Measurements from ENCODE around the gene TREML2.

TREML2 gene

DNA sequence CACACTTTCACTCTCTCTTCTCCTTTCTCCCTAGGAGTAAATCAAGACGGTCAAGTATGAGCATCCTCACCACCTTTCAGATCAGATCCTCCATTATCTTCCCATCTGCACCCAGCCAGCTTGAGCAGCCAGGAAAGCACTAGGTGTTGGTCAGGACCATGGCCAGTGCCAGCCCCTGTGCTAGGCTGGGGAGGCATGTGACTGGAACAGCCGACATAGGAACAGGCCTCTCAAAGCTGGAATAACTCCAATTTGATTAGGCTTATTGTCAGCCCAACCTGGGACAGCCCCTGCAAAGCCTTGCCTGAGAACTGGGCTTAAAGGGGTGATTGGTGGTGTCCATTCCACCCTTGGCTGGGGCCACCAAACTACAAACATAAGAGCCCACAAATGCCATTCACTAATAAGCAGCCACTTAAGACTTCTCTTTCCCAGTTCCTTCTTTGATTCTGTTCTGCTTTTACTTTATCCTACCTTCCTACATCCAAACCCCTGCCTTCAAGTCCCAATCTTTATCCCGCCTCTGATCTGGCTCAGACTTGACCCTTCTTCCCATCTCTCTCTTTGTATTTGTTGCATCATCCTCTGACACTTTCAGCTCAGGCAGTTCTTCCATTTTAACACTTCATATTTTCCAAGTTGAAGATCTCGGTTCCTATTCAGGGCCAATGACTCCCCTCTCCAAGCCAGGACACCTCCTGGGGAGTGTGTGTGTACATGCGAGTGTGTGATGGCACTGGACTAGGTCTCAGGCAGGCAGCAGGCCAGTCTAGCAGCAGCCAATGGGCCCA lies 33.6 kb downstream of the TREML2 start (continued):
- TF ChIP-seq, protein P1, sequence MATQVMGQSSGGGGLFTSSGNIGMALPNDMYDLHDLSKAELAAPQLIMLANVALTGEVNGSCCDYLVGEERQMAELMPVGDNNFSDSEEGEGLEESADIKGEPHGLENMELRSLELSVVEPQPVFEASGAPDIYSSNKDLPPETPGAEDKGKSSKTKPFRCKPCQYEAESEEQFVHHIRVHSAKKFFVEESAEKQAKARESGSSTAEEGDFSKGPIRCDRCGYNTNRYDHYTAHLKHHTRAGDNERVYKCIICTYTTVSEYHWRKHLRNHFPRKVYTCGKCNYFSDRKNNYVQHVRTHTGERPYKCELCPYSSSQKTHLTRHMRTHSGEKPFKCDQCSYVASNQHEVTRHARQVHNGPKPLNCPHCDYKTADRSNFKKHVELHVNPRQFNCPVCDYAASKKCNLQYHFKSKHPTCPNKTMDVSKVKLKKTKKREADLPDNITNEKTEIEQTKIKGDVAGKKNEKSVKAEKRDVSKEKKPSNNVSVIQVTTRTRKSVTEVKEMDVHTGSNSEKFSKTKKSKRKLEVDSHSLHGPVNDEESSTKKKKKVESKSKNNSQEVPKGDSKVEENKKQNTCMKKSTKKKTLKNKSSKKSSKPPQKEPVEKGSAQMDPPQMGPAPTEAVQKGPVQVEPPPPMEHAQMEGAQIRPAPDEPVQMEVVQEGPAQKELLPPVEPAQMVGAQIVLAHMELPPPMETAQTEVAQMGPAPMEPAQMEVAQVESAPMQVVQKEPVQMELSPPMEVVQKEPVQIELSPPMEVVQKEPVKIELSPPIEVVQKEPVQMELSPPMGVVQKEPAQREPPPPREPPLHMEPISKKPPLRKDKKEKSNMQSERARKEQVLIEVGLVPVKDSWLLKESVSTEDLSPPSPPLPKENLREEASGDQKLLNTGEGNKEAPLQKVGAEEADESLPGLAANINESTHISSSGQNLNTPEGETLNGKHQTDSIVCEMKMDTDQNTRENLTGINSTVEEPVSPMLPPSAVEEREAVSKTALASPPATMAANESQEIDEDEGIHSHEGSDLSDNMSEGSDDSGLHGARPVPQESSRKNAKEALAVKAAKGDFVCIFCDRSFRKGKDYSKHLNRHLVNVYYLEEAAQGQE (tag by site-specific recombination; IDR thresholded peaks at IDR 0.05): peak; percentile 98
- TF ChIP-seq, protein P2, sequence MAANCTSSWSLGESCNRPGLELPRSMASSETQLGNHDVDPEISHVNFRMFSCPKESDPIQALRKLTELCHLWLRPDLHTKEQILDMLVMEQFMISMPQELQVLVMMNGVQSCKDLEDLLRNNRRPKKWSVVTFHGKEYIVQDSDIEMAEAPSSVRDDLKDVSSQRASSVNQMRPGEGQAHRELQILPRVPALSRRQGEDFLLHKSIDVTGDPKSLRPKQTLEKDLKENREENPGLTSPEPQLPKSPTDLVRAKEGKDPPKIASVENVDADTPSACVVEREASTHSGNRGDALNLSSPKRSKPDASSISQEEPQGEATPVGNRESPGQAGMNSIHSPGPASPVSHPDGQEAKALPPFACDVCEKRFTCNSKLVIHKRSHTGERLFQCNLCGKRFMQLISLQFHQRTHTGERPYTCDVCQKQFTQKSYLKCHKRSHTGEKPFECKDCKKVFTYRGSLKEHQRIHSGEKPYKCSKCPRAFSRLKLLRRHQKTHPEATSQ (tag by site-specific recombination; IDR thresholded peaks at IDR 0.05): no peak

DNA sequence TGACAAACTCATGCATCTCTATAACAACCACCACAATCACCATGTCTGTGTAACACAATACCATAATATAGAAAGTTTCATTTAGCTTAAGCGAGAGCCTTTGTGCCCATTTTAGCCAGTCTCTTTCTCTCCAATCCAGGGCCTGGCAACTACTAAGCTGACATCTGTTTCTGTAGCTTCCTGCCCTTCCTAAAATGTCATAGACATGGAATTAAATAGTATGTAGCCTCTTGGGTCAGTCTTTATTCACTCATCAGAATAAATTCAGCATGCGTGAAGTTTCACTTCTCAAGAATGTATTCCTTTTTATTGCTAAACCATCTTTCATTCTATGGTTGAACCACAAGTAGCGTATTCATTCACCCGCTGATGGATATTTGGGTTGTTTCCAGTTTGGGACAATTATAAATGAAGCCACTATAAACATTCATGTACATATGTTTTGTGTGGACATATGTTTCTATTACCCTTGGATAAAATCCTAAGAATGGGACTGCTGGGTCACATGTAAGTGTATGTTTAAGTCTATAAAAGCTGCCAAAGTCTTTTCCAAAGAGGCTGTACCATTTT lies 36.3 kb downstream of the TREML2 start:
- H3K27ac ChIP-seq (ENCODE audit: extremely low read depth, low read depth, low read length): no peak overlapping the region
- ChIA-PET POLR2A (no interaction called here), CTCF (no interaction called here)
- TF ChIP-seq ZIC2 (tag by site-specific recombination; IDR thresholded peaks at IDR 0.05) (no peak), ZNF24 (tag by site-specific recombination; IDR thresholded peaks at IDR 0.05) (no peak), KLF8 (tag by site-specific recombination; IDR thresholded peaks at IDR 0.05) (no peak), ZNF169 (tag by site-specific recombination; IDR thresholded peaks at IDR 0.05) (no peak), ZNF510 (tag by site-specific recombination; IDR thresholded peaks at IDR 0.05; ENCODE audit: insufficient replicate concordance) (no peak), ZNF514 (tag by site-specific recombination; IDR thresholded peaks at IDR 0.05) (no peak), ZNF558 (tag by site-specific recombination; IDR thresholded peaks at IDR 0.05) (no peak), ZNF157 (tag by site-specific recombination; IDR thresholded peaks at IDR 0.05) (no peak)
- TF ChIP-seq, protein P1 (tag by site-specific recombination; IDR thresholded peaks at IDR 0.05): no peak
- no peaks in the 10 kb centered on the region for H3K9me3 ChIP-seq (ENCODE audit: control insufficient read depth, insufficient read depth, low read depth, low read length)
- no peaks in the 10 kb centered on the region for H3K36me3 ChIP-seq (ENCODE audit: control insufficient read depth in 2 of 2, insufficient read depth in 1 of 2, low read length in 2 of 2)
- no peak overlapping the region for H3K4me3 ChIP-seq (ENCODE audit: low read depth, low read length)
- H3K4me1 ChIP-seq (ENCODE audit: control insufficient read depth, insufficient read depth, low read length): no peaks in the 10 kb centered on the region

DNA sequence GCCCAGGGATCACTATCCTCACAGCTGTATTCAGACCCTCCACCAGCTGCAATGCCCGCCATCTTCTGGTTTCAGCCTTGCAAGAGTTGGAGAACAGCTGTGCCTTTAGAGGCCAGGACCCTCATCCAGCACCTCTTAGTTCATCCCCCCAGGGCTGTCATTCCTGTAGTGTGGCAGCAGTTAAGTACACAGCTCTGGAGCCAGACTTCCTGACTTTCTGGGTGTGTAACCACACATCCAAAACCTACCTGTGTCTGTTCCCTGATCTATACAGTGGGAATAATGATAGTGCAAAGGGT lies 37.6 kb downstream of the TREML2 start:
- POLR2A ChIA-PET: interaction anchor here (0.7 kb wide), 1 partner anchor 42 kb away, joined by 3 read pairs; no protein-coding TSS in a partner anchor
- Histone ChIP-seq H3K27ac (ENCODE audit: extremely low read depth, low read depth, low read length) (no peak overlapping the region), H3K4me1 (ENCODE audit: control insufficient read depth, insufficient read depth, low read length) (no peaks in the 10 kb centered on the region), H3K9me3 (ENCODE audit: control insufficient read depth, insufficient read depth, low read depth, low read length) (no peaks in the 10 kb centered on the region), H3K36me3 (ENCODE audit: control insufficient read depth in 2 of 2, insufficient read depth in 1 of 2, low read length in 2 of 2) (no peaks in the 10 kb centered on the region), H3K4me3 (ENCODE audit: low read depth, low read length) (no peak overlapping the region)
- CTCF ChIA-PET: no interaction called here
- TF ChIP-seq ZNF529 (tag by site-specific recombination; IDR thresholded peaks at IDR 0.05; ENCODE audit: insufficient replicate concordance): no peak
